ENCODE measurements around the gene DYNAP.

The DYNAP gene, protein sequence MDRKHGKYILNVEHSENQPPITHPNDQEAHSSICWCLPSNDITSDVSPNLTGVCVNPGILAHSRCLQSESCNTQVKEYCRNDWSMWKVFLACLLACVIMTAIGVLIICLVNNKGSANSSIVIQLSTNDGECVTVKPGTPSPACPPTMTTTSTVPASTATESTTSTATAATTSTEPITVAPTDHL

DNA sequence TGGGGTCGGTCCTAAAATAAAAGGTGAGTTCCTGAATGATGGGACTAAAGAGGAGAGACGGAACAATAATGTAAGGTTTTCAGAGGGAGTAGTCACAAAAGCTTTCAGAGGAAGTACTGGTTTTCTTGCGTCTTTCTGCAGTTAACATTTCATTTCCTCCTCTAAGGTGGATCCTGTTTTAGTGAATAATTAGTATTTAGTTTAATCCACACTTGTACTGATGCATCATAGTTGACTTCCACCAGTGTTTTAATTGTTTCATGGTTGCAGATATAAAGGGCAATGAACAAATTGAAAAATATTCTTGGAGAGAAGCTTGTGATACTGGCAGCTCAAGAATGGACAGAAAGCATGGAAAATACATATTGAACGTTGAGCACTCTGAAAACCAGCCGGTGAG is at the start of gene DYNAP:
Gene DYNAP, plus strand, starts transcription at position 301 of the 400 bp plus-strand sequence. Its CDS starts 38 bp downstream, at position 339.
- no peak for DNase-seq (ENCODE audit: low read depth)

DNA sequence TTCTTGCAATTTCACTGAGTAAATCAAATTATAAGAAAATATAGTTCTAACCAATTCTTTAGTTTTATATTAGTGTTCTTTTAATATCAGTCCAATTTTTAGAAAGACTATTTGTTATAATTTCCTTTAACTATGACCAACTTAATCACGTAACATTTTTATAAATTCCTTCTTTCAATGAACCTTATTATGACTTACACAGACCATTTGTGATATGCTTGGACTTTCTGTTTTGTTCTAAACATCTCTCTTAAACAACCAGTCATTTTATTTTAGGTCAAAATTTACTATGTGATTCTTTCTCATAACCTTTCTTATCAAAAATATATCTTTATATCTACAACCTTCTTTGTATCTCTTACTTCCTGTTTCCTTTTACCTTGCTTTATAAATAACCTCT is 39.5 kb upstream of the DYNAP start:
- no peak for DNase-seq (ENCODE audit: low read depth)

DNA sequence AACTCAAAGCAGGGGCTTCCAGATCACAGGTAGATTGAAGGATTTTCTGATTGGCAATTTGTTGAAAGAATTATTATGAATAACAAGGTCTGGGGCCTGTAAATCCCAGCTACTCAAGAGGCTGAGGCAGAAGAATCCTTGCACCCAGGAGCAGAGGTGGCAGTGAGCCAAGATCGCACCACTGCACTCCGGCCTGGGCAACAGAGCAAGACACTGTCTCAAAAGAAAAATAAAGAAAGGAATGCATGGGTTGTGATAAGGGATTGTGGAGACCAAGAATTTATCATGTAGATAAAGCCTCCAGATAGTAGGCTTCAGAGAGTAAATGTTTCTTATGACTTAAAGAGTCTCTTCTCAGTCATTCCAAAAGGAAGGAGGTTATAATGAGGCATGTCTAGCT is 35.8 kb upstream of the DYNAP start:
- no peak for DNase-seq (ENCODE audit: low read depth)

DNA sequence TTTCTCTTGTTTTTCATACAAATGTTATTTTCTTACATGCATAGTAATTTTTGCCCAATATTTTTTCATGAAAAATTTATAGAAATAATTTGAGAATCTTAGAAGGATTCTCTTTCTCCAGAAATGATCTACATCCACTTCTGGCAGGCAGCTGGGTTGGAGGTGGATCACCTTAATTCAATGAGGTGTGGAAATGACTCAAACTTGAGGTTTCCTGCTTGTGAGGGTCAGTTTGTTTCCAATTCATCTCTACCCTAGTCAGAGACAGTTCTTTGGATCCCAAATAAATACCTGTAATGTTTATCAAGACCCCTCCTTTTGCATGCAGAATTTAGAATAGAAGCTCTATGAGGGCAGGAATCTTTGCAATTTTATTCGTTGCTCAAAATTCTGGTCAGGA is 35.0 kb upstream of the DYNAP start:
- no peak for DNase-seq (ENCODE audit: low read depth)

DNA sequence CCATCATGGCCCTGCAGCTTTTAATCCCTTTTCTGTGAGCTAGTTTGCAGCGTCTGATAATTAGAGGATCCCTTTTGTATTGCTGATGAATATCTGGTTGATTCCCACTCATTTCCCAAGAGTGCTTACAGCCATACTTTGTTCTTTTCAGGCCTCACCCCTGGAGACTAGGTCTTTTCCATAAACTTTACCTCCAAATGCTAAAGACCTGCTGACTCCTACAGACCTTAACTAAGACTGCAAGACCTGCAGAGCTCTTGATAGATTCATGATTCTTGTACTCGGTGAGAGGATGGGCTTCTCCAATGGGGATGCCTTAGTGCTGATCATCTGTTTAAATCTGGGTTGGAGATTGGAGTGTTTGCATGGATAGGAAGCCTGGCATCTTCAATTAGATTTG is 33.1 kb upstream of the DYNAP start:
- no peak for DNase-seq (ENCODE audit: low read depth)

DNA sequence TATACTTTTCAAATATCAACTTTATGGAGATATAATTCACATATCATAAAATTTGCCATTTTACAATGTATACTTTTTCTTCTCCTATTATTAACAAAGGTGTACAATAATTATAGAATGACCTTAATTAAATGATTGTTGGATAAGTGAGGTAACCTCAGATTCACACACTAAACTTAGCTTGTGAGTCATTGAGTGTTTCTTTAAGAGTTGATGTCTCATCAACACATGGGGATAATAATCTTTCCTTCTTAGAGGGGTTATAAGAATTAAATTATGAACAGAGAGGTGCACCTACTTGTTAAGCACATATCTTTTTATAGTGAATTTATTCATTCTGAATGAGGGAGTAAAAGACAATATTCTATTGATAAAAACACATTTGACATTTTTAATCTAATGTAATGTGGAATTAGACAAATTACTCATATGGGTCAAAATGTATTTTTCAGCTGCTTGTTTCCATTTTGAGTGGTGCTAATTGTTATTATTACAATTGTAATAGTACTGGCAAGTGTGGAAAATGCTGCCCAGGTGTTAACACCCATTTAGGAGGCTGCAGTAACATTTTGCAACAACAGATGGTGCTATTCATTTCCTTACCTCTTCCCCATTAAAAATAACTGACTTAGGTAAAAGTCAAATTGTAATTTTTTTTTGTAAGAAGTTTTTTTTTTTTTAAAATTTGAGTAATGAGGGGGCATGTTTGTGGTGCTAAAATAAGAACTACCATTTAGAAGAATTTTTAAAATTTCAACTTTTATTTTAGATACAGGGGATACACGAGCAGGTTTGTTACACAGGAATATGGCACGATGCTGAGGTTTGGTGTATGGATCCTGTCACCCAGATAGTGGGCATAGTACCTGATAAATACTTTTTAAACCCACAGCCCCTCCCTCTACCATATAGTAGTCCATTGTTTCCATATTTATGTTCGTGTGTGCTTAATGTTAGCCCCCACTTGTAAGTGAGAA is 32.1 kb upstream of the DYNAP start:
- no peak for DNase-seq (ENCODE audit: low read depth)

DNA sequence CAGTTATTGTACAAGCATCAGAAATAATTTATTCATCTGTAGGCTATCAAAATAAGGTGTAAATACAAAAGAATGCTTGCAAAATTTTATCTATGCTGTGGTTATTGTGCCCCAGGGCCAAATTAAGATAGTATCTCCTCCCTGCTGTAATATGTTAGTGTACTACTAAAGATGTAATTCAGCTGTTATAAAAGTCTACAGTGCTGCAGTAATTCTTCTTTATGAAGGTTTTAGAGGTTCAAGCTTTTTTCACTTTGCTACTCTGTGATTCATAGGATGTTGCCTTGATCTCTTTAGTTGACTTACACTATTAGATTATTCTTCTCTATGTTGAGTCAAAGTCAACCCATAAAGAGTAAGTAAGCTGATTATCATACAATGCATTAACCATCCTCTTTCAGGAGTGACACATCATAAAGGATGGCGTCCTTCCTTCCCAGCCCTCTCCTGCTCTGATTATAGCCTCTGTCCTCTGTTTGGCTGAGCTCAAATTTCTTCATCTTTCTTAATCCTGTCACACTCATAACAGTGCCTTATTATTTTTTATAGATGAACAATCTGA is 29.3 kb upstream of the DYNAP start:
- no peak for DNase-seq (ENCODE audit: low read depth)

DNA sequence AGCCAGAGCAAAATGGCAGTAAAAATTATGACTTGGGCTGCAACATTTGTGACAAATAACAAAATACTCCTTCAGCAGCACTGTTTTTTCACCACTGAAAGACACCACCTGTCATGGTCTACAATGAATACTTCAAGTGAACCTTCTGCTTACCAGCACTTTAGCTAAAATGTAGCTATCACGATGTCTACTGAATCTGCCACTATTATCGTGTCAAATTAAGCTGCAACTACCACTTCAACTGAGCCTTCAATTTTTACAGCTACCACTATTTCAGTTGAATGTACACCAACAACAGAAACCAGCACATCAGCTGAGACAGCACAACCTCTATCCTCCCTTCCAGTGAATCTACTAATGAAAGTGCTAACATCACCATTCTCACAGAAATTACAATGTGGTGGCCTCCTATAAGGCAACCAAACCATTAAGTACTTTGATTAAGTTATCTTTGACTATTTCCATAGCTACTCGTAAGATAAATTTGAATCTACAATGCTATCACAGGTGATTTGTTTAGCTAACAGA is 10.8 kb upstream of the DYNAP start:
- no peak for DNase-seq (ENCODE audit: low read depth)

DNA sequence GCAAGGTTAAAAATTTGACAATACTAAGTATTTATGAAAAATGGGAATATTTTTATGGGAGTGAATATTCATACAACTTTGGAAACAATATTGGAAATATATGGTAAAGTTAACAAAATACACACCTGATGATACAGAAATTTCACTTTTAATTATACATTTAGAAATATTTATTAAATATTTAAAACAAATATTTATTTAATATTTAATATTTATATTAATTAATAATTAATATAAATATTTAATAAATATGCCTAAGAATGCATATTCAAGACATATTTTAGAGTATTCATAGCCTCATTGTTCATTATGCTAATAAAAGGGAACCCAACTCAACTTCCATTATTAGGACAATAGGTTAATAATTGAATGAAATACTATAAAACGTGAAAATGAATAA is 7.0 kb upstream of the DYNAP start:
- DNase-seq (ENCODE audit: low read depth), result no peak

DNA sequence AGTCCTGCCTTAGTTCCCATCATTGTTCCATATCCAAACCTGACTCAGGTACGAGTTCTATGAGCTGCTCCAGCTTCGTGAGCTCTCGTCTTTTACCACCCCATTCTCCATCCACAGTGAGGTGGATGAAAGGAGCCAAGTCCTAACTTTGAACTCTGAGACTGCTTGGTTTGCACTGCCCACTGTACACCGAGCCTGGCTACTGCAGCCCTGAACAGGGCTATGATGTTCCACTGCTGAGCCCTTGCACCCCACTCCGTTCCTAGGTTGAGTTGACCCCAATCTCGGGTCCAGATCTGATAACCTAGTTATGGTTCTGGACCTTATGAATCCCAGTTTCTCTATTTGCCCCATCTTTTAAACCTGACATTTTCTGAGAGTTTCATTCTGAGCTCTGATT is 5.3 kb upstream of the DYNAP start:
- no peak for DNase-seq (ENCODE audit: low read depth)

DNA sequence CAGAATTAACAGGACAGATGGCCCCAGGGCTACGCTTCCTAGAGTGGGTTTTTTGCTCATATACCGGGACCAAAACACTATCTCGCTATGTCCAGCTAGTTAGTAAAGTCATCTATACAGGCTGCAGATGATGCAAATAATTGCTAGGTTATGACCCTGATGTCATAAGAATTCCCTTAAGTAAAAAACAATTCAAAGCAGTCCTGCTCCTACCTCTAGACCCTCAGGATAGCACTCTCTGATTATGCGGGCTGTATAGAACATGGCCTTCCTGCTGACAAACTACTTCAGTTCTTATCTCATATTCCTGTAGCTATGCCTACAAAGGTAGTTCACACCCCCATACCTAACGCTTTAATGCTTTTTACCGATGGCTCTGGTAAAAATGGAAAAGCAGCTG is 13.2 kb downstream of the DYNAP start:
- DNase-seq (ENCODE audit: low read depth), result no peak

DNA sequence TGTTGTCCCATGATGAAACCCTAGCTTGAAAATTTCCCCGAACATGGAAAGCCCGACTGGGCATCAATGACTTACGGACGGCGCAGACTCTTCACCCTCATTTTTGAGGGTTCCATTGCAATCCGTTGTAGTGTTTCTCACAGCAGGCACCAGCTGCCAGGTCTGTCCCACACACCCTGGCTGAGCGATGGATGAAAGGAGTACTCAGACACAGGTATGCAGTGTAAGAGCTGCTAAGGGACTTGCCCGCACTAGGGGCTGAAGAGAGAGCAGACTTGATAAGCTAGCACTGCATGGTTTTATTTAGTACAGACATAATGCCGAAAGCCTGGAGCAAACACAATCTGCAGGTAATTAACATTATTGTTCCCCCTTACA is 15.8 kb downstream of the DYNAP start:
- no peak for DNase-seq (ENCODE audit: low read depth)

DNA sequence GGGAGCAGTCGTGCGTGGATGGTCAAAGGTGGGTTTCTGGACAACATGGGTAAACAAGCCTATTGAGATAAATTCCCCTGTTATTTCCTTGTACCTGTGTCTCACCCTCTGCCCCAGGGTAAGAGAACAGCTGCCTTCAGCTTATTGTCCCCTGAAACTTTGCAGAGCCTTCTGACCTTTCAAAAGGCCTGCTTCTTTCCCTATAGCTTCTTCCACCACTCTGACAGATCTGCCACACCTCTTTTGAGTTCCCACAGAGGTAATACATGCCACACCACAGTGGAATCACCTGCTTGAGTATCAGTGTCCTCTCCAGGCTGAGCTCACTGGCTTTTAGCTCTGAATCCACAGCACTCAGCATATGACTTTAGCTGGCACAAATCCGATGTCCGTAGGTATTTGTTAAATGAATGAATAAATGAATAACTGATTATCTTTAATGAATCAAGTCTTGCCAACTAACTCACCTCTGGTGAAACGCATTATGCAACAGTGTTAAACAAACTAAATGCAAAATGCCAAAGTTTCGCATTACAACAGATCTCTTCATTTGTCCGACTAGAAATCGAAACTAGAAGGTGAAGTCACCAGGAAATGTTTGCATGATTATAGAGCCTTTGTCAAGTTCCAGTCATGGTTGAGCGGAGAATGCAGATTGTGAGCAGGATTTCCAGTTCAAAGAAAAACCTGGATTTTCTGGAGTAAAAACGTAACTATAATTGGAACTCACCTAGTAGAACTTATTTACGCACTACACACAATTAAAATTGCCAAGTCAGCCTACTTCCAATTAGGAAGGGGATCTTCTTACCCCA is 16.4 kb downstream of the DYNAP start:
- no peak for DNase-seq (ENCODE audit: low read depth)

DNA sequence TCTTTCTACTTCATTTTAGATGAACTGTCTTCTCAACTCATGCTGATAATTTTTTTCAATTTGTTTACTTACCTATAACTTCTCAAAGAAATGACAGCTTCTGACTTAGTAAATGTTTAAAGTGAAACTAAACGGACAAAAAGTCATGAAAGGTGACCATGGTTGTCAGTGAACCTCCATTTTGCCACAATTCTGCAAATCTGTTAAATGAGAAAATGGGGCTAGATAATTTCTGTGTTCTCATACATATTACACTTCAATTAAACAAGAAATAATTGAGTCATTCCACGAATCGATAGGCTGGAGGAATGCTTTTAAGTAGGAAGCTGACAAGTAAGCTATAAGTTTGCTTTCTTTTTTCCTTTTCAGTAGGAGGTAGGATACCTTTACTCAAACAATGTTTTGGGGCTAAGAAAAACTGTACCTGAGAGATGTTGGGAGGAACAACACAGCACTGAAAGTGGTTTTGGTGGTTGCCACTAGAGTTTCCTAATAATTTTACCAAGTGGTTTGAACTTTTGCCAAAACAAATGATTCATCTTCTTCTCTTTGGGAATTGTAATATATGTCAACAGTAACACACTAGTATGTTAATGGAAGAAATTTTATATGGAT is 17.1 kb downstream of the DYNAP start:
- DNase-seq (ENCODE audit: low read depth), result no peak

DNA sequence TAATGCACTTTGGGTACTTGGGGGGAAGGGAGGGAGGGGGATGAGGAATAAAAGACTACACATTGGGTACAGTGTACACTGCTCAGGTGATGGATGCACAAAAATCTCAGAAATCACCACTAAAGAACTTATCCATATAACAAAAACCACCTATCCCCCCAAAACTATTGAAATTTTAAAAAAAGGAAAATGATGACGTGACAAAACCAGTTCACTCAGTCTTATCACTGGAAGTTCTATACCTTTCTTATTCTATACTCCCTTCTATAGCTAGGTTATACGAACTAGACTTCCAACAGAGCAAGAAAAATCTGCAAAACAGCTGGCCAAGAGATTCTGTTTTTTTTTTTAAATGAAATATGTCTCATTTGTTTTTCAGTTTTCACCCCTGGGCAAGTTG is 20.8 kb downstream of the DYNAP start:
- no peak for DNase-seq (ENCODE audit: low read depth)

DNA sequence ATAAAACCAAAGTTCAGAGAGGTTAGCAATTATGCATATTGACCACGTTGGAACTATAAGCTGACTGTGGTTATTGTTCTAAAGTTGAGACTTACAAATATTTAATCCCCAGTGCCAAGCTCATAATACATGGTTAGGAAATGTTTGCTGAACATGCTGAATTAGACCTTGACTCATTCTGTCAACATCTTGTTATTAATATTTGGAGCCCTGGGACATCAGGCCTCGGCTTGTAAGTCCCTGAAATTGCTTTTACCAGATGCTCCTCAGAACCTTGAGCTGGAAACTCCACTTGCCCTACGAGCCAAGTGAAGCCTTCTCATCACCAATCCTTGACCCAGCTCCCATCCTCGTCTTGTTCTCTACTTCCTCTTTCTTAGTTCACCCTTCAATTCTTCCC is 21.2 kb downstream of the DYNAP start:
- DNase-seq (ENCODE audit: low read depth), result no peak

DNA sequence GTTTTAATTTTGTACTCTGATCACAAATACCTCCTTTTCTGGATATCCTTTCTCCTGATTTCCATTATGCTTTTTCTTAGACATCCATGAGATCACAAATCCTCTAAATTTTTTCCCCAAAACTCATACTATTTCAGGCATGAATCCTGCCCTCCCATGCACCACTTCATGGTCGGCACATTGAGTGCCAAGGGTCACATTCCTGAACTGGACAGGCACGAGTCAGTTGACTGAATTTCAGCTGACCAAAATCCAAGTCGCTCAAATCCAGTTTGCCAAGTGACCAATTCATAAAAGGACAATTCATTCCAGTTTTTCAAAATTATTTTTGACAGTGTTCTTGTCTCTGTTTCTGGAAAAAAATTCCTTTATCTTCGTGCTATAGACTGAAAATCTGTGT is 22.1 kb downstream of the DYNAP start:
- DNase-seq (ENCODE audit: low read depth), result no peak

DNA sequence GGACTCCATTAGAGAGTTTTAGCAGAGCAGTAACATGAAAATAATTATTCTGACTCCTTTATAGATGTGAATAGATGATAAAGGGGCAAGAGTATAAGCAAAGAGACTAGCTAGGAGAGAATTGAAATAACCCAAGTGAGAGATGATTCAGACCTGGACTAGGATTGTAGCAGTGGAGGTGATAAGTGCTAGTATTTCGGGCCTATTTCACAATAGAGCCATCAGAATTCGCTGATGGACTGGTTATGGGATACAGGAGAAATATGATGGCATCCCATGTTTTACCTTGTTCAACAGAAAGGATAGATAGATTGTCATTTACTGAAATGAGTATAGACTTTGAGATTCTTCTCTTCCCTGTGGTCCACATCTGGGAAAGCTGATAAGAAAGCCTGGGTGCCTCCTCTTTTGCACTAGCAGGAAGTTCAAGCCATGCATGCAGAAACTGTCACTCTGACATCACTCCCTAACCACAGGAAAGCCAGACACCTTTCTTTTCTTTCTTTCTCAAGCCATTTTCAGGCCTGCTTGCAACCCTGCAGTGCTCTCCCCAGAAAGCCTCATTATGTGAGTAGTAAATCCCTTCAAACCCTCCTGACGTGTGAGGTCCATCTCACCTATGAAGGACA is 25.3 kb downstream of the DYNAP start:
- DNase-seq (ENCODE audit: low read depth), result peak; percentile 30

DNA sequence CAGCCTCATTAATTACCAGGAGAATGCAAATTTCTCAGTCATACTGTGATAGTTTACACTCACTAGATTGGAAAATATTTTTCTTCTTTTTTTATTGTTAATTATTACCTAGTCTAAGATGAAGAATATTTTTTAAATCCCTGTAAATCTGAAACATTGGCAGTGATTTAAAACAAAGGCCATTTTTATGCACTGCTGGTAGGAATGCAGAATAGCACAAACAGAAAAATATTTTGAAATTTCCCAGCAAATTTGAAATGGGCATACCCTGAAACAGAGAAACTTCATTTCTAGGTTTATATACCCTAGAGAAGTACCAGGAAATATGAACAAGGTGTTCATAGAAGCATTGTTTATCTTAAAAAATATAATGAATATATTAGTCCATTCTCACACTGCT is 31.0 kb downstream of the DYNAP start:
- DNase-seq (ENCODE audit: low read depth), result no peak

DNA sequence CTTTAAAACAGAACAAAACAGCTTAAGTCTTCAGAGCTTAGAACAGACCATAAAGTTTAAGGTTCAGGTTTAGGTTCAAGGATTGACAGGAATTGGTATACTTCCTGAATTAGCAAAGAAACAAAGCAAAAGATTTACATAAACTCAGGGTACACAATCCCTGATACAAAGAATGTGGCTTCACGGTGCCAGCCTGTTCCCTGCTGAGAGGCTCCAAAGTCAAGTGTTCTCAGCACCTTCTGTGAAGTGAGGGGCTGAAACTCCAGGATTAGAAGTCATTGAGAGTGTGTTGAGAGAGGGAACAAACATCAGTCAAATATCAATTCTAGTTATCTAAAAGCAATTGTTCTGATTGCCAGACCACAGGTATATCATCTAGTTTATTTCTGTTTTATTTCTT is 35.7 kb downstream of the DYNAP start:
- DNase-seq (ENCODE audit: low read depth), result no peak

DNA sequence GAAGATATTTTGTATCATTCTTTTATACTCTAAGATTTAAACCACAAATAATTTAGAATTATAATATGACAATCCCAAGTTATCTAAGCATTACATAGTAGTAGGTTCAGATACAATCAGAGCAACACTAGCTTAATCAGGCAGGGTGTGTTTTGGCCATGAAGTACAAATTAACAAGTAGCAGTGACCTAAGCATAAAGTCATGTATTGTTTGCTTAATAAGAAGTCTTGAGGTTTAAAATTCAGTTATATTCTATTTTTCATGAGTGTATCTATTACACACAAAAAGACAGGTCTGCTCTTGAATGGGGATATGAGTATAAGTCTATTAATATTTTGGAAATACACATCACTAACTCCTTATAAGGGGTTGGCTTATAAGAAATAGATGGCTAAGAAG is 39.9 kb downstream of the DYNAP start:
- no peak for DNase-seq (ENCODE audit: low read depth)

Data from CMK (cell line).